GM23338 (cell line): Measurements from ENCODE around the gene ANKRD1. TPM values are rescaled to one million over a fixed set of nuclear protein-coding genes. Genes with fewer than 3 reads are reported as not detected.

ENCODE experiments used
- ATAC-seq: fragments of 200-7000 bp; cut with Tn5 transposase; 3 replicates; pipeline ENCODE4 v1.9.1; 2020
- DNase-seq: peaks from one replicate; pipeline ENCODE4 v3.0.0-alpha.2; 2015; ENCODE audit warnings: low spot score
- H2AFZ ChIP-seq: fragments of 200-600 bp; sonication (generic); 2 replicates; pipeline ENCODE4 v1.8.0; 2016; ENCODE audit warnings: antibody characterized with exemption, mild to moderate bottlenecking, moderate library complexity
- H3F3A ChIP-seq: fragments of 200-600 bp; sonication (generic); replicated peaks from 2 replicates; pipeline ENCODE4 v1.8.0; 2017; ENCODE audit warnings: antibody characterized with exemption, mixed run types, low read depth
- H3K27ac ChIP-seq: fragments of 200-600 bp; sonication (generic); 2 replicates; pipeline ENCODE4 v1.6.1; 2016; ENCODE audit warnings: low read depth
- H3K27me3 ChIP-seq: fragments of 200-600 bp; sonication (generic); 2 replicates; pipeline ENCODE4 v1.8.0; 2016; ENCODE audit warnings: mild to moderate bottlenecking, mixed run types, moderate library complexity; ENCODE audit not compliant: insufficient read depth
- H3K36me3 ChIP-seq: fragments of 200-600 bp; sonication (generic); 2 replicates; pipeline ENCODE4 v1.8.0; 2016; ENCODE audit warnings: mild to moderate bottlenecking; ENCODE audit not compliant: insufficient read depth
- H3K4me1 ChIP-seq: fragments of 200-600 bp; sonication (generic); 2 replicates; pipeline ENCODE4 v1.8.0; 2016; ENCODE audit warnings: mild to moderate bottlenecking, moderate library complexity; ENCODE audit not compliant: insufficient read depth
- H3K4me2 ChIP-seq: fragments of 200-600 bp; sonication (generic); 2 replicates; pipeline ENCODE4 v1.7.1; 2017; ENCODE audit warnings: mixed run types
- H3K4me3 ChIP-seq: fragments of 200-600 bp; sonication (generic); 2 replicates; pipeline ENCODE4 v1.6.1; 2016; ENCODE audit warnings: mixed run types
- H3K79me2 ChIP-seq: fragments of 200-600 bp; sonication (generic); replicated peaks from 2 replicates; pipeline ENCODE4 v1.8.0; 2017; ENCODE audit warnings: mild to moderate bottlenecking; ENCODE audit not compliant: insufficient read depth
- H3K9me2 ChIP-seq: fragments of 200-600 bp; sonication (generic); 2 replicates; pipeline ENCODE4 v1.8.0; 2017; ENCODE audit not compliant: insufficient read depth
- H4K20me1 ChIP-seq: fragments of 200-600 bp; sonication (generic); replicated peaks from 2 replicates; pipeline ENCODE4 v1.8.0; 2017; ENCODE audit warnings: mild to moderate bottlenecking; ENCODE audit not compliant: insufficient read depth
- H3K27ac Mint-ChIP-seq: 2 replicates; pipeline ENCODE4 v1.8.0; 2020; ENCODE audit warnings: inconsistent platforms, mild to moderate bottlenecking, moderate library complexity, mixed read lengths
- H3K27me3 Mint-ChIP-seq: 3 replicates; pipeline ENCODE4 v1.8.0; 2022; ENCODE audit warnings: low read depth, mild to moderate bottlenecking, moderate library complexity, mixed read lengths, inconsistent platforms; ENCODE audit not compliant: insufficient read depth, poor library complexity
- H3K36me3 Mint-ChIP-seq: 3 replicates; pipeline ENCODE4 v1.8.0; 2021; ENCODE audit warnings: low read depth, mild to moderate bottlenecking, inconsistent platforms, moderate library complexity, mixed read lengths
- H3K4me1 Mint-ChIP-seq: 3 replicates; pipeline ENCODE4 v1.8.0; 2020; ENCODE audit warnings: mild to moderate bottlenecking, inconsistent platforms, mixed read lengths
- H3K4me3 Mint-ChIP-seq: 3 replicates; pipeline ENCODE4 v1.8.0; 2021; ENCODE audit warnings: moderate library complexity, mild to moderate bottlenecking, inconsistent platforms, mixed read lengths
- H3K9me3 Mint-ChIP-seq: 3 replicates; pipeline ENCODE4 v1.8.0; 2020; ENCODE audit warnings: moderate library complexity, mild to moderate bottlenecking, inconsistent platforms, mixed read lengths
- CREB1 ChIP-seq: fragments of 250-450 bp; sonication (Bioruptor Pico); IDR thresholded peaks from 2 replicates; pipeline ENCODE4 v1.5.0; 2020; ENCODE audit warnings: low read depth, mild to moderate bottlenecking, moderate library complexity
- CTCF ChIP-seq, 2 experiments: fragments of 200-600 bp in 1 of 2; sonication (generic) in 1 of 2; conservative IDR thresholded peaks; 2 replicates each; pipeline versions ENCODE4 v1.5.1 to v1.6.1; 2016 to 2017; ENCODE audit warnings: antibody characterized with exemption in 2 of 2, low read depth in 2 of 2, mild to moderate bottlenecking in 2 of 2, moderate library complexity in 1 of 2
- ETS1 ChIP-seq: IDR thresholded peaks from 2 replicates; pipeline ENCODE4 v1.6.1; 2016; ENCODE audit warnings: antibody characterized with exemption
- POLR2AphosphoS5 ChIP-seq: IDR thresholded peaks from 2 replicates; pipeline ENCODE4 v1.6.1; 2016; ENCODE audit warnings: antibody characterized with exemption, low read depth
- STAT1 ChIP-seq: IDR thresholded peaks from one replicate; pipeline ENCODE4 v1.6.1; 2016; ENCODE audit warnings: antibody characterized with exemption; ENCODE audit not compliant: unreplicated experiment
- ZNF114 ChIP-seq: fragments of 250-450 bp; sonication (Bioruptor Pico); IDR thresholded peaks from 2 replicates; pipeline ENCODE4 v1.5.0; 2020; ENCODE audit warnings: mild to moderate bottlenecking, moderate library complexity
- ZNF331 ChIP-seq: fragments of 250-450 bp; sonication (Bioruptor Pico); IDR thresholded peaks from 2 replicates; pipeline ENCODE4 v1.5.0; 2020; ENCODE audit warnings: low read depth, mild to moderate bottlenecking, moderate library complexity
- ZNF462 ChIP-seq: fragments of 250-450 bp; sonication (Bioruptor Pico); IDR thresholded peaks from 2 replicates; pipeline ENCODE4 v1.5.0; 2020; ENCODE audit warnings: mild to moderate bottlenecking, moderate library complexity
- polyA plus RNA-seq: library from polyadenylated mRNA; unstranded; fragments of >200 nt; fragmentation: Nextera tagmentation; extraction: Ambion mirVana; gene quantifications from 2 replicates; pipeline ENCODE4 v1.2.1, GENCODE V29; 2016
- total RNA-seq: library from RNA; depleted of rRNA; stranded (reverse); fragments of >200 nt; shearing (Covaris generic); gene quantifications from 2 replicates; pipeline ENCODE4 v1.2.3, GENCODE V29; 2014

The ANKRD1 gene
- total and polyA plus RNA-seq, 2 experiments from 2014 or later: 0.10 TPM; not detected in 1

GRCh38 chr10:90966146-90966545 lies 45.3 kb upstream of the ANKRD1 start:
- H3K27ac ChIP-seq: no peak overlapping the region
- DNase-seq (no peak), ATAC-seq (no peak)
- H3K36me3 ChIP-seq: no peaks in the 10 kb centered on the region
- Mint-ChIP-seq H3K27me3 (peaks cover 27% of the 10 kb centered on the region), H3K36me3 (no peaks in the 10 kb centered on the region), H3K4me1 (no peaks in the 10 kb centered on the region), H3K4me3 (no peak overlapping the region), H3K27ac (no peak overlapping the region), H3K9me3 (no peaks in the 10 kb centered on the region)
- H3K4me2 ChIP-seq: no peak overlapping the region
- H4K20me1 ChIP-seq: no peaks in the 10 kb centered on the region
- H3K79me2 ChIP-seq: no peaks in the 10 kb centered on the region
- H3K4me1 ChIP-seq: no peaks in the 10 kb centered on the region
- TF ChIP-seq POLR2AphosphoS5: no peak
- TF ChIP-seq CREB1 (CRISPR knock-in tag): no peak
- no peak for TF ChIP-seq ZNF331 (CRISPR knock-in tag)
- TF ChIP-seq STAT1: no peak
- TF ChIP-seq ETS1: no peak
- no peak for TF ChIP-seq CTCF (conservative IDR thresholded peaks at IDR 0.05; ENCODE audit: low read depth in 2 of 2)
- TF ChIP-seq ZNF462 (CRISPR knock-in tag): no peak
- no peak for TF ChIP-seq ZNF114
- H3K27me3 ChIP-seq: peaks cover 52% of the 10 kb centered on the region
- H3F3A ChIP-seq: no peaks in the 10 kb centered on the region
- H2AFZ ChIP-seq: no peak overlapping the region
- no peak overlapping the region for H3K4me3 ChIP-seq
- no peaks in the 10 kb centered on the region for H3K9me2 ChIP-seq
